GDM1 (cell line): ENCODE data around the gene PPP1R12A.
A peak's percentile ranks its signal among the peaks of the same experiment; 100 is the strongest.
"Not testable (repeated sequence)": the region's sequence is repeated elsewhere in the genome, so short reads cannot be mapped to it uniquely, and the experiment has no call there.

Experiments
- DNase-seq: peaks from one replicate; lab custom pipeline; 2025; lab: John Stamatoyannopoulos, UW

PPP1R12A gene

DNA sequence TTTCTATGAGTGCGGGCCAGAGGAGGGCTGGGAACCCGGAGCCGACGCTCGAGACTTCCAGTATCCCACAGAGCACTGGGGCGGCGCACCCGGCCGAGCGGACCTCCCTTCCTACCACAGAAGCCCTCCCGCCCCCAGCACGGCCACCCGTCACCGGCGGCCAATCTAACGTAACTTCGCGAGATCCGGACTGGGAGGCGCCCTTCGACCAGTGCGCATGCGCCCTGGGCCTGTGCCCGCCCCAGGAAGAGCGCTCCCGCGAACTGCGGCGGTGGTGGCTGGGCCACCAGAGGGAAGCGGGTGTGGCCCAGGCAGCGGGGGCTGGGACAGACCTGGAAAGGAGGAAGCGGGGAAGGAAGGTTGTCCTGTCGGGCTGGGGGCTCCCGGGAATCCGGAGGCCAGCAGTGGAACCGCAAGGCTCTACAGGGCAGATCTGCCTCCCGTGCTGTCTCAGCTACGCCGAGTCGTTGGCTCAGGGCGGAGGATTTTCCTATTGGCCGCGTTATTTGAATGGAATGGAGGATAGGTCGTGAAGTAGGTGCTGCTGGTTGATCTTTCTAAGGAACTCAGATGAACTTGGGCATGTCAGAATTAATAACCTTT, at the start of gene PPP1R12A:
TSS of gene PPP1R12A (minus strand) at position 77 of the 603 bp plus-strand sequence. CDS start 166 bp downstream, outside the sequence.
- peak; percentile 98 for DNase-seq

DNA sequence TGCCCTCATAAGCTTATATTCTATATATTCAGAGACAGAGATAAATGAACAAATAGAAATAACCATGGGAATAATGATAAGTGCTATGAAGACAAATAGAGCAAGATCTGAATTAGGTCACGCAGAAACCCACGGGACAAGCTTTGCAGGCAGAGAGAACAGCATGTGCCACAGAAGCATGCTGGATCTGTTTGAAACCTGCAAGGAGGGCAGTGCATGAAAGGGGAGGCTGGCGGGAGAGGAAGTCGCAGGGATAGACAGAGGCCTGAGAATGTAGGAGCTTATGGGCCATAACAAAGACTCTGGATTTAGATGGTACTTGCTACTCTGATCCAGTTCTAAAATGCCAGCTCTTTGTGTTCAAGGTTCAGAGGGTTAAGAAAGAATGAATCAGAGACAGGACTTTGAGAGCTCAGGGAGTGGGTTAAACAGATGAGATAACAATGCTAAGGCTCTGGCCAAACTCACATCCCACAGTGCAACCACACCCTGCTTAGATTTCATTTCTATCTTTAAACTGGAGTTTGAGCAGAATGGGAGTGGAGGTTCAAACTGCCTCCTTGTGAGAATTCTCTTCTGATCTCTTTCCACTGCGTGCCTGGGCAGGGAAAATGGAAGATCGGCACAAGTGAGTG, 49.2 kb upstream of the PPP1R12A start:
- no peak for DNase-seq

DNA sequence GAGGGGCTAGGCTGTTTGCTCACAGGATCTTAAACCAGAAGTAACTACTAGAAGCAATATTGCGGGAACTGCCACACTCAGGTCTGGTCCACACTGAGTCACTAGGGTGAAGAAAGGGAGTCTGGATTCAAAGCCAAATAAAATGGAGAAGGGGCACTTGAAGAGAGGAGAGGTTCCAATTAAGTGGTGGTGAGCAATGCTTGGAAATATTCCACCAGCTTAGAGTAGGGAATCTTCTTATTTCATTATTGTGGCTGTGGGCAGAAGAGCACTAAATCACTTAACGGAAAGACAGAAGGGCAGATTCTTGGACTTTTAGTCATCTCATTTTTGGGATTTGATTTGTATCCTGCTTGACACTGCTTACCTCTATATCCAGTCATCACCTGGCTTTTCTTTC, 48.6 kb upstream of the PPP1R12A start:
- DNase-seq = no peak

DNA sequence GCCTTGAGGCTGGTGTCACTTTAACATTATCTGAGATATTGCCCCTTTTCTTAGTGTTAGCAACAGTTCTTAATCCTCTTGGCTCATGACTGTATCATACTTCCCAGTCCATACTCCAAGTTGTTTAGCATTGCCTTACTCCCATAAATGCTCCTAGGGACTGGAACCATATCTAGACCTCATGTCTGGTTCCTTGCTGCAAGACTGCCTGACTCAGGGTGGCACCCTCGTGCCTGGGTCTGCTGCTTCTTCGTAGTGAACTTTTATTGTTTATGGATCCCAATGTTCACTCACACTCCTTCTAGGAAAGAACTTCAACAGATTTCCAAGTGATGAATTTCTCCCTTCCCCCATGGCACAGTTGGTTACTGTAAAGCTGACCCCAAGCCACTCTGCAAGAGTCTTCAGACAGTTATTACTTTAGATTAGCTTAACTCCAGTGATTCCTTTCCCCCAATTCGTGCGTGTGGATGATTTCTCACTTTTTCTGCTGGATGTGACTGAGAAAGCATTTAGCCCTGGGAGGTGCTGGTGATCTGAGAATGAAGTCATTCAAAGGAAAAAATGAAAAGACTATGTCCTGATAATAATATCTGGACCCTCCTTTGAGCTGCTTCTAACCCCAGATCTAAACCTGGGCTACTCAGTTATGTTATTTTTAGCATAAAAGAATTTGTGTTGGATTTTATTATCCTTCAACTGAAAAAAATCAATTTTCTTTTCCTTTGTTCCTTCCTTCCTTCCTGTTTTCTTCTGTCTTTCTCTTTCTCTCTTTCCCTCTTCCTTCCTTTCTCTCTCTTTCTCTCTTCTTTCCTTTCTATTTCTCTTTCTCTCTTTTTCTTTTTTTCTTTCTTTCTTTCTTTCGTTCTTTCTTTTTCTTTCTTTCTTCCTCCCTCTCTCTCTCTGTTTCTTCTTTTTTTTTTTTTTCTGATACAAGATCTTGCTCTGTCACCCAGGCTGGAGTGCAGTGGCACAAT, 47.5 kb upstream of the PPP1R12A start:
- DNase-seq = no peak

DNA sequence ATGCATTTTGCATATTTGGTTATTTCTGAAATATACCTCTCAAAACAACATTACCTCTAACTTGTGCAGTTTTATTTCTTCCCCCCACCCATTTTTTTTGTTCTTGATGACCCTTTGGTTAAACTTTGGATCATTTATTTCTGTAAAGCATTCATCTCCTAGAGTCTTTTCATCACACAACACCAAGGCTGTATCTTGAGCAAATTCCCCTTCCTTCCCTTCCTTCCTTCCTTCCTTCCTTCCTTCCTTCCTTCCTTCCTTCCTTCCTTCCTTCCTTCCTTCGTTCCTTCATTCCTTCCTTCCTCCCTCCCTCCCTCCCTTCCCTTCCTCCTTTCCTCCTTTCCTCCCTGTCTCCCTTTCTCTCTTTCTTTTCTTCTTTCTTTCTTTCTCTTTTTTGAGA, 43.8 kb upstream of the PPP1R12A start:
- DNase-seq = no peak

DNA sequence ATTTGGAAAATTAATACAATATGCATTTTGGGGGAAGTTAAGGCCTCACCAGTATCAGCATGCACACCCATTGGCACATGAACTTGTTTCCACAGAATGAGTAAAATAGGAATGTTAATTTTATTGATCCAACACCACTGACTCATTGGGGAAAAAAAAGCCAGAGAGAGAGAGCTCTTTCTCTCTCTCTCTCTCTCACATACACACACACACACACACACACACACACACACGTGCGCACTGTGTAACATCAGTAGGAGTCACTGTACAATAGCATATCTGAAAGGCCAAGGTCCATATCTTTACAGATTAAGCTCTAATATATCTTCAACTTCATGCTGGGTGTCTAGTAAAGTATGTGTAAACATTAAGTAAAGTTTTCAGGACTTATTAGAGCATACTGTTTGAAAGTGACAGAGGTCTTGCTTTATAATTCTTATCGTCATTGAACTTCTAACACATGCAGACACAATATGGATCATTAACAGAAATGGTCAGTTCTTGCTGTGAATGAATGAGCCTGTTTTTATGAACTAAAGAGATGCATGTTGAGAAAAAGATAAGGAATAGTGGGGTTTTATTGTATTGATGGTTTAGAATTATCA, 43.1 kb upstream of the PPP1R12A start:
- DNase-seq = not testable (repeated sequence)

DNA sequence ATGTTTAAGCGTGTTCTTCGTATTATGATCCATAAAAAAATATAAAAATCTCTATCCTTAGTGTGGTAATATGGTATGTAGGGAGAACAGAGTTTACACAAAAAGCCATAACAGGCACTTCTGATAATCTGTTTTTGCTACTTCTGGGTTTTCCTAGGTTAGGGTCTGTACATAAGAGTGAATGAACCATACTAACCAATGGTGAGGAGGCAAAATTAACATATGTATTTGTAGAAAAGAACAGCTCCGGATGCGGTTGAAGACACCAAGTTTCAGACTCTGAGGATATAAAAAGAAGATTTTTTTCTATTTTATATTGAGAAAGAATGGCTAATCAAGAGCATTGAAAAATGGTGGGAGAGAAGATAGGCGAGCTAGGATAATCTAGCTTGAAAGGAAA, 40.2 kb upstream of the PPP1R12A start:
- DNase-seq = no peak

DNA sequence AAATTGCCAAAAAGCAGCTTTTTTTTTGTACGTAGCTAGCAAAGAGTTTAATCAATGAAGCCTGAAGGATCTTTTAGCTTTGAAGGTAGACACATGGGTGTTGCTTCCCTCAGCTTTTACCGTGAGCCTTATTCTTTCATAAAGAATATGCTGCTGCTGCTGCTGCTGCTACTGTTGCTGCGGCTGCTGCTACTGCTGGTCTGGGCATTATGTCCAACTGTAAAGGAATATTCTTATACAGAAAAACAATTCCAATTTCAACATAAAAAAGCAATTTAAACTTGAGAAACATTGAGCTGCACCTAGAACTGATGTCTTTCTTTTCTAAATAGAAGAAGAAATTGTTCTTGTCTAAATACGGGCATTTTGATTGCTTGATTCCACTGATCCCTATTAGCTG, 38.9 kb upstream of the PPP1R12A start:
- no peak for DNase-seq

DNA sequence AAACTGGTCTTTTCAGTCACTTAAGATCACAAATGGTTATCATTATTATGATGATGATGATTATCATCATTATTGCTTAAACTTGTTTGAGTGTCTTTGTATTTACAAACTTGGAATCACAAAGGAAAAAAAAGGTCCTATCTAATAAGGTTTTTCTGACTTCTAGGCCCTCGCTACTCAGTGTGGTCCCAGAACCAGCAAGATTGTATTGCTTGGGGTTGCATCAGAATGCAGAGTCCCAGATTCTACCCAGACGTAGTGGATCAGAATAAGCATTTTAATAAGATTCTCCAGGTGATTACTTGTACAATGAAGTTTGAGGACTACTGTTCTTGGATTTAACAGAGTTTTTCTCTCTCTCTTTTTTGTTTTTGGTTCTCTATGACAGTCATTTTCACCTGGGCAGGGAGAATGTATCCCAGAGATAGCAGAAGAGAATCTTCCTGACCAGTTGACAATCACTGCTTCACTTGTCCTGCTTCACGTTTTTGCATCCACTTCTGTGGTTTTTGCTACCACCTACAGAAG, 29.3 kb upstream of the PPP1R12A start:
- no peak for DNase-seq

DNA sequence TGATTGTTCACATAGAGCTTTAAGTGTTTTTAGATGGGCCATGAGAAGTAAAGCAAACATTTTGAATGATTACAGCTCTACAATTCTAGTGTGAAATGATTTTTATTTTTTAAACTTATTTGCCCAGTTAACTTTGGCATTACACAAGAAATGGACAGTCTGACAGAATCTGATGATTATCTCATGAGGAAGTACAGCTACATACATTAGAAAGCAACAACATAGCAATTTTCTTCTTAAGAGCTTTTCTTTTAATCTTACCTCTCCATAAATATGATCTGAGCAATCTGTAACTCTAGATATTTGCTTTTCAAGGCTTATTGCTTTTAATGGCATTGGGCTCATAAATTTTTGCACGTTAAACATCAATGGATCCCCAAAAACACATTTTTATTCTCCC, 26.5 kb upstream of the PPP1R12A start:
- no peak for DNase-seq

DNA sequence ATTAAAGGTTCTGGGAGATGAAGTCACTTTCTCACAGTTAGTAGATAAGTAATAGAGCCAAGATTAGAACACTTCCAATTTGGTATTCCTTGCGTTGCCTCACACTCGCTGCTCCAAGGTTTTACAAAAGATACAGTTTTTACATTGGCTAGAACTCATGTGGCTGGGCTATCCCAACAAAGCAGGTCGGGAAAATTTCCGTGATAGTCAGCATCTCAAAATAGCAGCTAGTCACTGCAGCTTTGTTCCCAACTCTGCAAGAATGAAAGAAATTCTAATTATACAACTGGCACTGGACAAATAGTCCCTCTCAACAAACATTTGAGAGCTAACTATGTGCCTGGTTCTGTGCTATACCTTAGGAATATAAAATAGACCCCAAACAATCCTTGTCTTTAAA, 24.6 kb upstream of the PPP1R12A start:
- no peak for DNase-seq

DNA sequence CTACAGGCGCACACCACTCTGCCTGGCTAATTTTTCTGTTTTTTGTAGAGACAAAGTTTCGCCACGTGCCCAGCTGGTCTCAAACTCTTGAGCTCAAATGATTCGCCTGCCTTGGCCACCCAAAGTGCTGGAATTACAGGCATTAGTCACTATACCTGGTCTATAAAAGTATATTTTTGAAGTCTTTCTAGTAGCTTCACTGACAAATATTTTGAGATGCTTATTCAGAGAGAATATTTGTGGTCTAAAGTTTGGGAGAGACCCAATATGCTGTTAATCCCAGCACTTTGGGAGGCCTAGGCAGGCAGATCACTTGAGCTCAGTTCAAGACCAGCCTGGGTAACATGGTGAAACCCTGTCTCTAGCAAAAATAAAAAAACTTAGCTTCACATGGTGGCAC, 22.0 kb upstream of the PPP1R12A start:
- no peak for DNase-seq

DNA sequence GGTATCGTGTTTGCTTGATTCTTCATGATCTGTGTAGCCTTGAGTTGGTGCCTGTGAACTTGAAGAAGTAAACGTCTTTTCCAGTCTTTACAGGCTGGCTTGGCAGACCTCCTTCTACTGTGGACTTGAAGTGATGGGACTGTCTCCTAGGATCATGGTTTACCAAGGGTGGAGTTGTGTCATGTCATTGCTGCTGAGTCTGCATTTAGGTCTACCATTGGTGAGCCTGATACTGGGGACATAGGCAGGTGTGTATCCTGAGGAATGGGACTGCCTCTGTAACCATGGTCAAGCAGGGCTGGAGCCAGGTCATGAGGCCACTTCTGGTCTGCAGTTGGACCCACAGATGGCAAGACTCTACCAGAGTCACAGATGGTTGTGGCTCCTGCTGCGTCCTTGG, 20.7 kb upstream of the PPP1R12A start:
- no peak for DNase-seq

DNA sequence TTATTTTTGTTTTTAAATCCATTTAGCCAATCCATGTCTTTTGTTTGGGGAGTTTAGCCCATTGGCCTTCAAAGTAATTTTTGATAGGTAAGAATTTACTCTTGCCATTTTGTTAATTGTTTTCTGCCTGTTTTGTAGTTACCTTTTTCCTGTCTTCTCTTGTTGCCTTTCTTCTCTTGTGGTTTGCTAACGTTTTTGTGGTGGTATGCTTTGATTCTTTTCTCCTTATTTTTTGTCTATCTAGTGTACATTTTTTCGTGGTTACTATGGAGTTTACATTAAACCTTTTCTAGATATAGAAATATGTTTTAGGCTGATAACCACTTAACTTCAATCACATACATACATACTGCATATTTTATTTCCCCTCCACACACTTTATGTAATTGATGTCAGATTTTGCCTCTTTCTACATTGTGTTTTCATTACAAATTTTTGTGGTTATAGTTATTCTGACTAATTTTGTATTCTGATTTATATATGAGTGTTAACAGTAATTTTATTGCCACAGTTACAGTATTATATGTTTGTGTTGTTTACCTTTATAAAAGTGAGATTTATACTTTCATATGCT, 19.2 kb upstream of the PPP1R12A start:
- no peak for DNase-seq

DNA sequence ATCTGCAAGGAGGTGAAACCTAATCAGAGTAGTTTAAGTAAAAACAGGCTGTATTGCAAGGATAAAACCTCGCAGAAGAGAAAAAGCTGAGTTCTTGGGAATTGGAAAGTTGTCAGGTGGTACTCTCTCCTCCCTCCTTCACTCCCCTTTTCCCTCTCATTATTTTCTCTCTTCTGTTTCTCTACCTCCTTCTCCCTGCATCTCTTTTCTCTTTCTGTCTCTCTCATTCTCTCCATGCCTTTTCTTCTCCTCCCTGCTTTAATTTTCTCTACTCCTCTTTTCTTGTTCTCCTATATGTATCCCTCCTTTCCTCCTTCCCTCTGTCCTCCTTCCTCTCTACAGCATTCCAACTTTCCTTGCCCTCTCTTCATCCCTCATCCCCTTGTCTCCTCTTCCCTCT, 14.2 kb upstream of the PPP1R12A start:
- DNase-seq = no peak

DNA sequence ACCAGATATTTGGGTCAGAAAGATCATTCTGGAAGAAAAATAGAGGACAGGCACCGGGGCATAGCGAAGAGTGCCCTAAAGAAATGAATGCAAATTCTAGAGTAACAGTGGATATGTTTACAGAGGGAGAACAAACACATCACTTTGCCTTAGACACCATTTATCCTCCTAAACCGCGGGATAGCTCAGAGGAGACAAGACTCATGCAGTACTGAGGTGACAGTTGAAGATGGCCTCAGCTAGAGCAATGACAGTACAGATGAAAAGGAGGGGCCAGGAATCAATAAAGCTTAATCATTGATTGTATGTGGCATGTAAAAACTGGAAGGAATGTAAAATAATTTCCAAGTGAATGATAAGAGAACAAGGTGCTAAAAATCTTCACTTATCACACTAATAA, 10.5 kb upstream of the PPP1R12A start:
- DNase-seq = no peak

DNA sequence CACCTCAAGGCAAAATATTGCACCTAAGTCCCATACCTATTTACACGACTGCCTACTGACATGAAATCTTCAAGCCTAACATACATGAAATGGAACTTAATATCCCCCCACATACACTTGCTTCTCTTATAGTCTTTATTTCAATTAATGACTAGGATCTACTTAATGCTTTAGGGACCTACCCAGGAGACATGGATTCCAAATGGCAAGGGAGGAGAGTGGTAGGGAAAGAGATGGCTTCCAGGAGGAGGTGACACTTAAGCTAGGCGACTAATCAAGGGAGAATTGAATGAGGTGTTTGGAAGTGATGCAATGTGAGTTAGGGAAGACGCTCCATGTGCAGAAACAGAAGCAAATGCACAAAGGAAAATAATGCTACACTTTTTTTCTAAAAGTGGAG, 9.7 kb upstream of the PPP1R12A start:
- DNase-seq = no peak

DNA sequence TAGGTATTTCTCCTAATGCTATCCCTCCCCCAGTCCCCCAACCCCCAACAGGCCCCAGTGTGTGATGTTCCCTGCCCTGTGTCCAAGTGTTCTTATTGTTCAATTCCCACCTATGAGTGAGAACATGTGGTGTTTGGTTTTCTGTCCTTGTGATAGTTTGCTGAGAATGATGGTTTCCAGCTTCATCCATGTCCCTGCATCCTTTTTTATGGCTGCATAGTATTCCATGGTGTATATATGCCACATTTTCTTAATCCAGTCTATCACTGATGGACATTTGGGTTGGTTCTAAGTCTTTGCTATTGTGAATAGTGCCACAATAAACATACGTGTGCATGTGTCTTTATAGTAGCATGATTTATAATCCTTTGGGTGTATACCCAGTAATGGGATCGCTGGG, 7.9 kb upstream of the PPP1R12A start:
- not testable (repeated sequence) for DNase-seq

DNA sequence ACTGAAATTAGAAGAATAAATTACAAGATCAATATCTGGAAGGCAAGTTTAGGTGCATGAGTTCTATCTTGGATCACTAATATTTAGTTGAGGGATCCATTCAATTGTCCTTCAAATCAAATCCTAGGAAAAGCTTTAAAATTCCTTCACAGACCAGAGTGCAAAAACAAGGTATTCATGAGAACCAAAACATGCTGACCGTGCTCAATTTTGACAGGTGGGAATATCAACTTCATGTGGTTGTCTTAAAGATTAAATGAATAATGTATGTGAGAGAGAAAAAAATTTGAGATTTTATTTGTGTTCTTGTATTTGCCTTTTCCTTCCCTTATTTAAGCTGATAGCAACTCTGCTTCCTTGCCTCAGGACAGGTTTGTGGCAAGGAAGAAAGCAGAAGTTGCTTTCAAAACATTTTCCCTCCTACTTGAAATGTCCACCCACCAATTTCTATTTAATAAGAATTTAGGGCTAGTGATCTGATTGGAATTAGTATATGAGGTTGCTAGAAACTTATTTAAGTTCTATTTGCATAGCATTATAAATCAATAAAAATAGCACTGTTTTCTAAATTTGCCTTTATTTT, 4.9 kb upstream of the PPP1R12A start:
- no peak for DNase-seq

DNA sequence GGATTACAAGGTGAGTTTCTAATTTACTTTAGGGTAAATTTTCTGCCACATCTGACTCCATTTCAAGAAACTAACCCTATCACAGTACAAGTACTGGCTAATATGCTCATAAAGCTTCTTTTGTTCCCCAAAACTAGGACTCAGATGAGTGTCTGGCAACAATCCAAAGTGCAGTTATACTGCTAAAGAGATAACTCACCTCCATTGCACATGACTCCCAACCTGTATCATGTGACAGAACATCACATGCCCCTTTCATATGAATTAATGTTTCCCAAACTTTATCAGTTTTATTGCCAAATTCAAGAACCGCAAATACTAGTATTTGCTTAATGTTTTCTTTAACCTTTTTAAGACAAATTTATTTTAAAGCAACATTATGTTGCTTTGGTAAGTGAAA, 3.9 kb upstream of the PPP1R12A start:
- DNase-seq = no peak

DNA sequence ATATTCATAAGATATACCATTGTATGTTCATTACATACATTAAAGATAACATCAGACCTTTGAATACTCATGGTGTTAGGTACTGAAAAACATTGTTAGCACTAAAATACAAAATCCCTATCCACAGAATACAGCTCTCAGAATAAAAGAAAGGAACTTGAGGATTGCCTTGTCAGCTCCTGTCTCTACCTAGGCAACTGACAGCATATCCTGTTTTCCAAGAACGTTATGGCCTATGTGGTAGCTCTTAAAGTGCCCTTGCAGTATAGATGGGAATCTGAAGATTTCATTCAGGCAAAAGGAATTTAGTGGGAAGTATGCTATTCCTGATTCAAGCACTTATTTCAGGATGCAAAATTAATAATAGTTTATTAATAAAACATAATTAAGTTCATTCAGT, 1.8 kb upstream of the PPP1R12A start:
- DNase-seq = no peak
